A673 (cell line): ENCODE data around the gene MBD5. TPM values are rescaled to one million over a fixed set of nuclear protein-coding genes. Genes with fewer than 3 reads are reported as not detected.

Source experiments
- BruUV-seq: library from RNA; stranded (reverse); fragments of 400-500 nt; replicated peaks from 2 replicates; lab custom pipeline; 2021; lab: Mats Ljungman, UMichigan
- CTCF ChIA-PET: fragments of 300-600 bp; sonication (Branson Sonifier 250); formaldehyde crosslinking; loops from one replicate; lab custom pipeline; 2022; ENCODE audit warnings: antibody characterized with exemption; lab: Charles Lee
- POLR2A ChIA-PET: fragments of 300-600 bp; sonication (Branson Sonifier 250); formaldehyde crosslinking; loops from one replicate; lab custom pipeline; 2022; ENCODE audit warnings: antibody characterized with exemption; ENCODE audit not compliant: low non-redundant PET; lab: Charles Lee
- DNase-seq: peaks from one replicate; pipeline ENCODE4 v3.0.0-alpha.2; 2015; ENCODE audit warnings: low spot score
- H3K27ac ChIP-seq: fragments of 200-600 bp; sonication (generic); 2 replicates; pipeline ENCODE4 v1.5.1; 2016; ENCODE audit warnings: mixed run types, low read depth, mild to moderate bottlenecking, mixed read lengths, antibody characterized with exemption, low read length; ENCODE audit not compliant: poor library complexity, severe bottlenecking
- H3K27me3 ChIP-seq: fragments of 200-600 bp; sonication (generic); replicated peaks from 2 replicates; pipeline ENCODE4 v1.6.1; 2017; ENCODE audit warnings: mixed run types, low read depth, mild to moderate bottlenecking, mixed read lengths, antibody characterized with exemption, low read length; ENCODE audit not compliant: insufficient read depth, poor library complexity
- H3K36me3 ChIP-seq: fragments of 200-600 bp; sonication (generic); 2 replicates; pipeline ENCODE4 v1.6.1; 2016; ENCODE audit warnings: mixed run types, mild to moderate bottlenecking, mixed read lengths, antibody characterized with exemption, low read length; ENCODE audit not compliant: insufficient read depth, poor library complexity, severe bottlenecking
- H3K4me1 ChIP-seq: fragments of 200-600 bp; sonication (generic); 2 replicates; pipeline ENCODE4 v1.6.1; 2017; ENCODE audit warnings: mixed run types, mild to moderate bottlenecking, mixed read lengths, antibody characterized with exemption, low read length; ENCODE audit not compliant: insufficient read depth, poor library complexity, severe bottlenecking
- H3K4me3 ChIP-seq: fragments of 200-600 bp; sonication (generic); 2 replicates; pipeline ENCODE4 v1.5.1; 2016; ENCODE audit warnings: low read depth, mixed run types, mild to moderate bottlenecking, mixed read lengths, low read length; ENCODE audit not compliant: poor library complexity, severe bottlenecking
- H3K9me3 ChIP-seq: fragments of 200-600 bp; sonication (generic); 2 replicates; pipeline ENCODE4 v1.6.1; 2016; ENCODE audit warnings: mixed run types, low read depth, mild to moderate bottlenecking, mixed read lengths, antibody characterized with exemption, low read length; ENCODE audit not compliant: poor library complexity, severe bottlenecking
- CTCF ChIP-seq: fragments of 300-800, 200-600 bp; sonication (generic); conservative IDR thresholded peaks from 2 replicates; pipeline ENCODE4 v1.5.1; 2017; ENCODE audit warnings: low read depth, mild to moderate bottlenecking, antibody characterized with exemption, low read length, moderate library complexity, mixed read lengths
- EZH2 ChIP-seq: fragments of 200-600 bp; sonication (generic); IDR thresholded peaks from 2 replicates; pipeline ENCODE4 v1.6.1; 2017; ENCODE audit warnings: borderline replicate concordance, low read depth, mild to moderate bottlenecking, mixed read lengths, antibody characterized with exemption, low read length; ENCODE audit not compliant: poor library complexity, severe bottlenecking
- intact Hi-C: fragments of 100-400 bp; cut with micrococcal nuclease; formaldehyde crosslinking; loops from one replicate; pipeline ENCODE4 v1.10.0; 2022; ENCODE audit not compliant: unreplicated experiment
- total RNA-seq: library from RNA; stranded (reverse); gene quantifications from 2 replicates; pipeline ENCODE4 v1.2.3, GENCODE V29; 2021

MBD5 gene
- total RNA-seq, 1 experiment from 2014 or later, result 32.4 TPM

DNA sequence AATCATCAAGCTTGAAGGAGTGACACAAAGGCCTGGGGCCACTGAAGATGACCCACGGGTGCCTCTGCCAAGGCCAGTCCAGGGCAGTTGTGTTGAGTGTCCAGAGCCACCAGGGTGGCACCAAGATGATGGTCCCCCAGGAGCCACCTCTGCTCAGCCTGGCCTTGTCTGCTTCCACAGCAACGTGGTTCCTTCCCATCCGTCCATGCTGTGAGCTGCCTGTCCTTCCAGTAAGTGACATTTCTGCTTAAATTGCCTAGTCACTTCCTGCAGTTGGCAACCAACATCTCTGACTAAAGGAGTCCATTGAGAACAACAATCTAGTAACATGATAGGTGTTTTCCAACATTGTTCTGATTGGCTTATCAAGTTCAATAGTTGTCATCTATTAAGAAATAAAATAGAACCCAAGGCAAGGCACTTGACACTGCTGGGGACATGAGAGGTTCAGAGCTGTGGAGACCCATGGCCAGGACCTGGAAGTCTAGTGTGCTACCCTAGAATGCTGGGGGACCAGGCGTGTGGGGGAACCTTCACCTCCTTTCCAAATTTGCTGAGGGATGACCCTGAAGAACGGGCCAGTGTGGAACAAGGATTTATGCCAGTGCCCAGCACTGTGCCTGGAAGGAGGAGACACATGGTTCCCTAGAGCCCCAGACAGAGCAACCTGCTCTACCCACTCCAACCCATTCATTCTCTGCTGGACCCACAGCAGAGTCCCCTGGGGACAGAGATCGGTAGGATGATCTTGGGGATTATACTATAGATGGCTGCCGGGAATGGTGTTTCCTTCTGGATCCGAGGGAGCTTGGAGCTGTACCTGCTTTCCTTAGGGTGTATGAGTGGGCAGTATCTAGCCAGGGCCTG lies 524.7 kb downstream of the MBD5 start:
- H3K36me3 ChIP-seq, result no peaks in the 10 kb centered on the region
- ChIA-PET POLR2A (no interaction called here), CTCF (no interaction called here)
- intact Hi-C loops, result no loop called here
- H3K27ac ChIP-seq, result no peak overlapping the region
- H3K27me3 ChIP-seq, result no peaks in the 10 kb centered on the region
- no TSS peak for BruUV-seq
- no peak for TF ChIP-seq EZH2
- TF ChIP-seq CTCF, result no peak
- H3K4me1 ChIP-seq, result no peaks in the 10 kb centered on the region
- H3K4me3 ChIP-seq, result no peak overlapping the region
- no peaks in the 10 kb centered on the region for H3K9me3 ChIP-seq
- no peak for DNase-seq

DNA sequence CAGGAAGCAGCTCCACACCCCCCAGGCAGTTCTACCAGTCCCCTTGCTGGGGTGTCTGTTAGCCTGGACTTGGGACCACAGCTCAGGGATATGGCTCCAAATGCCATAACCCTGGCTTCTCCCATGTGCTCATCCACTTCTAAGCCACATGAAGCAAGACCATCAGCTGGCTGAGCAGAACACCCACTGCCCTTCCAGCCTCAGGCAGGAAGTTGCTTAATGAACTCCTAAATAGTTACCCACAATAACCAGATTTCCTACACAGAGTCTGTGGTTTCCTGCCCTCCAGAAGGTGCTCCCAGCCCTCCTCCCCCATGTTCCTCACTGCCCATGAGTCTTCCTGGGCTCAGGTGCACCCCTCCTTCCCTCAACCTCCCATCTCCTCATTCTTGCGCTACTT lies 525.4 kb downstream of the MBD5 start:
- CTCF ChIA-PET, result no interaction called here
- Histone ChIP-seq H3K9me3 (no peaks in the 10 kb centered on the region), H3K27ac (no peak overlapping the region), H3K4me3 (no peak overlapping the region), H3K27me3 (no peaks in the 10 kb centered on the region), H3K36me3 (no peaks in the 10 kb centered on the region), H3K4me1 (no peaks in the 10 kb centered on the region)
- POLR2A ChIA-PET, result no interaction called here
- peak; percentile 21 for DNase-seq
- intact Hi-C loops, result no loop called here
- BruUV-seq, result no TSS peak
- TF ChIP-seq CTCF (no peak), EZH2 (no peak)

- BruUV-seq, result no TSS peak
- TF ChIP-seq EZH2 (no peak), CTCF (no peak)
- intact Hi-C loops, result no loop called here
- H3K4me3 ChIP-seq, result no peak overlapping the region
- DNase-seq, result no peak
- H3K36me3 ChIP-seq, result no peaks in the 10 kb centered on the region
- H3K4me1 ChIP-seq, result no peaks in the 10 kb centered on the region
- H3K27ac ChIP-seq, result no peak overlapping the region
- ChIA-PET POLR2A (no interaction called here), CTCF (no interaction called here)
- H3K9me3 ChIP-seq, result no peaks in the 10 kb centered on the region
- no peaks in the 10 kb centered on the region for H3K27me3 ChIP-seq
Measured at GRCh38 chr2:148548716-148549400, 528.0 kb downstream of the MBD5 start.
